Measurements from ENCODE around the gene DDX23. TPM values are rescaled to one million over a fixed set of nuclear protein-coding genes. Genes with fewer than 3 reads are reported as not detected.

Gene DDX23
- total and polyA plus RNA-seq, 8 donors: 66.5 to 116 (median 108) TPM

- H3K27me3 ChIP-seq: no peaks in the 10 kb centered on the region
- intact Hi-C loops (cut with DNase I): no loop called here
- TF ChIP-seq CTCF (IDR thresholded peaks at IDR 0.05): no peak
- peaks cover 0 to 68% of the 10 kb centered on the region in 2 donors for H3K36me3 ChIP-seq
- H3K4me3 ChIP-seq: no peak overlapping the region
- H3K9me3 ChIP-seq: no peaks in the 10 kb centered on the region
- no peaks in the 10 kb centered on the region for H3K4me1 ChIP-seq
- DNase-seq: no peak
- ATAC-seq: no peak
- H3K27ac ChIP-seq: no peak overlapping the region
Observed at GRCh38 chr12:48827513-48828096, 24.4 kb downstream of the DDX23 start.

- intact Hi-C loops (cut with DNase I): no loop called here
- DNase-seq (no peak), ATAC-seq (no peak)
- no peaks in the 10 kb centered on the region for H3K27me3 ChIP-seq
- TF ChIP-seq CTCF (IDR thresholded peaks at IDR 0.05): no peak
- H3K4me1 ChIP-seq: no peaks in the 10 kb centered on the region
- no peak overlapping the region for H3K4me3 ChIP-seq
- H3K27ac ChIP-seq: no peak overlapping the region
- peaks cover 0 to 62% of the 10 kb centered on the region in 2 donors for H3K36me3 ChIP-seq
- no peaks in the 10 kb centered on the region for H3K9me3 ChIP-seq
Observed at GRCh38 chr12:48827026-48827425, 24.9 kb downstream of the DDX23 start.

GRCh38 chr12:48826209-48826855, 25.6 kb downstream of the DDX23 start:
- no peaks in the 10 kb centered on the region for H3K9me3 ChIP-seq
- no peak for TF ChIP-seq CTCF (IDR thresholded peaks at IDR 0.05)
- H3K36me3 ChIP-seq: peaks cover 0 to 55% of the 10 kb centered on the region in 2 donors
- no peaks in the 10 kb centered on the region for H3K4me1 ChIP-seq
- no peak for DNase-seq
- no peaks in the 10 kb centered on the region for H3K27me3 ChIP-seq
- H3K4me3 ChIP-seq: no peak overlapping the region
- H3K27ac ChIP-seq: no peak overlapping the region
- peak; percentile 4 for ATAC-seq
- intact Hi-C loops (cut with DNase I): no loop called here

- TF ChIP-seq CTCF (IDR thresholded peaks at IDR 0.05): no peak
- Histone ChIP-seq H3K4me1 (no peaks in the 10 kb centered on the region), H3K27ac (no peak overlapping the region), H3K36me3 (peaks cover 0 to 41% of the 10 kb centered on the region in 2 donors), H3K27me3 (no peaks in the 10 kb centered on the region), H3K9me3 (no peaks in the 10 kb centered on the region), H3K4me3 (no peak overlapping the region)
- intact Hi-C loops (cut with DNase I): no loop called here
- DNase-seq (no peak), ATAC-seq (no peak)
Observed at GRCh38 chr12:48824905-48825304, 27.1 kb downstream of the DDX23 start.

GRCh38 chr12:48824112-48824511, 27.9 kb downstream of the DDX23 start:
- H3K4me3 ChIP-seq: no peak overlapping the region
- no peak for TF ChIP-seq CTCF (IDR thresholded peaks at IDR 0.05)
- no peak overlapping the region for H3K27ac ChIP-seq
- ATAC-seq (peak; percentile 93), DNase-seq (peak in 3 of 4 donors; percentile 48 to 87 (median 81))
- intact Hi-C loops (cut with DNase I): no loop called here
- H3K4me1 ChIP-seq: peaks cover 2 to 3% of the 10 kb centered on the region in 2 donors
- no peaks in the 10 kb centered on the region for H3K9me3 ChIP-seq
- H3K27me3 ChIP-seq: peaks cover 0 to 7% of the 10 kb centered on the region in 2 donors
- peaks cover 0 to 33% of the 10 kb centered on the region in 2 donors for H3K36me3 ChIP-seq

All from left lung (tissue), 10 donors.